Spleen (tissue), 7 donors: ENCODE data around the gene PRICKLE1.

Experiments
- CTCF ChIP-seq, 11 experiments: fragments of 200-600 bp in 7 of 11; fragments of 450-650 bp in 4 of 11; sonication (generic) in 4 of 11; IDR thresholded peaks in 8 of 11; conservative IDR thresholded peaks in 3 of 11; 1 replicate in 7 of 11; 2 replicates in 4 of 11; pipeline versions ENCODE4 v1.4.0 to v1.8.0; 2016 to 2021; ENCODE audit warnings: antibody characterized with exemption in 11 of 11, inconsistent platforms in 4 of 11, mild to moderate bottlenecking in 1 of 11
- POLR2A ChIP-seq, 3 donors: fragments of 450-650 bp; IDR thresholded peaks; one replicate each; pipeline ENCODE4 v1.5.1; 2017; ENCODE audit warnings: antibody characterized with exemption in 3 of 3, mild to moderate bottlenecking in 1 of 3
- donor health status: DM: no; HTN: no; CAD: no; lungs with moderate emphysema.
- donor health status: DM: no; HTN: no; CAD: no.
- donor health status: DM: no; HTN: no; CAD: no.

GRCh38 chr12:42606471-42606870 lies 16.9 kb upstream of the PRICKLE1 start:
- no peak for TF ChIP-seq CTCF (IDR thresholded peaks at IDR 0.05 in 8 of 11, conservative IDR thresholded peaks at IDR 0.05 in 3 of 11)
- no peak for TF ChIP-seq POLR2A (IDR thresholded peaks at IDR 0.05)
